Vagina (tissue), 2 donors: Measurements from ENCODE around the gene HOXB9. TPM values are rescaled to one million over a fixed set of nuclear protein-coding genes. Genes with fewer than 3 reads are reported as not detected.

Experiments
- DNase-seq, 2 donors: peaks; one replicate each; pipeline ENCODE4 v3.0.0-alpha.2; 2017; ENCODE audit errors: extremely low spot score in 2 of 2
- H3K27ac ChIP-seq: fragments of 200-600 bp; sonication (generic); one replicate; pipeline ENCODE4 v1.5.1; 2019
- H3K27me3 ChIP-seq: fragments of 200-600 bp; sonication (generic); one replicate; pipeline ENCODE4 v1.5.1; 2019
- H3K36me3 ChIP-seq, 2 donors: fragments of 200-600 bp; sonication (generic); one replicate each; pipeline ENCODE4 v1.5.1; 2017 to 2019
- H3K4me1 ChIP-seq: fragments of 200-600 bp; sonication (generic); one replicate; pipeline ENCODE4 v1.5.1; 2019
- H3K4me3 ChIP-seq, 2 donors: fragments of 200-600 bp; sonication (generic); 1 replicate in 1 of 2; 2 replicates in 1 of 2; pipeline ENCODE4 v1.5.1; 2016 to 2019
- H3K9me3 ChIP-seq: fragments of 200-600 bp; sonication (generic); one replicate; pipeline ENCODE4 v1.5.1; 2019
- CTCF ChIP-seq, 3 experiments: fragments of 450-650 bp in 2 of 3; fragments of 200-600 bp in 1 of 3; sonication (generic) in 1 of 3; IDR thresholded peaks; one replicate each; pipeline ENCODE4 v1.5.1; 2017 to 2019; ENCODE audit warnings: antibody characterized with exemption in 3 of 3, mild to moderate bottlenecking in 2 of 3, moderate library complexity in 2 of 3
- POLR2A ChIP-seq, 2 donors: fragments of 450-650 bp; IDR thresholded peaks; one replicate each; pipeline ENCODE4 v1.6.1; 2017; ENCODE audit warnings: antibody characterized with exemption in 2 of 2, mild to moderate bottlenecking in 2 of 2, moderate library complexity in 2 of 2
- POLR2AphosphoS5 ChIP-seq, 2 donors: sonication (generic); formaldehyde crosslinking; IDR thresholded peaks; one replicate each; pipeline ENCODE4 v1.9.0; 2017; ENCODE audit warnings: antibody characterized with exemption in 2 of 2, mild to moderate bottlenecking in 2 of 2, low read depth in 1 of 2; ENCODE audit not compliant: insufficient read depth in 1 of 2
- intact Hi-C: fragments of 100-400 bp; cut with DNase I; formaldehyde crosslinking; loops from one replicate; pipeline ENCODE4 v1.15.1; 2023
- total RNA-seq: library from RNA; depleted of rRNA; stranded (reverse); fragments of >200 nt; gene quantifications from one replicate; pipeline ENCODE4 v1.2.3, GENCODE V29; 2016

The HOXB9 gene
- total RNA-seq, 1 donor from 2014 or later = not detected

GRCh38 chr17:48598736-48599135 is 27.4 kb downstream of the HOXB9 start:
- Histone ChIP-seq H3K9me3 (no peaks in the 10 kb centered on the region), H3K36me3 (no peaks in the 10 kb centered on the region), H3K4me3 (no peak overlapping the region), H3K27ac (no peak overlapping the region), H3K27me3 (no peaks in the 10 kb centered on the region), H3K4me1 (peaks cover 37% of the 10 kb centered on the region)
- DNase-seq = no peak
- TF ChIP-seq POLR2A (IDR thresholded peaks at IDR 0.05) (no peak), POLR2AphosphoS5 (IDR thresholded peaks at IDR 0.05; ENCODE audit: insufficient read depth in 1 of 2, low read depth in 1 of 2) (no peak), CTCF (IDR thresholded peaks at IDR 0.05) (no peak)
- intact Hi-C loops = loop anchor here (5.0 to 10.0 kb wide), 2 partner anchors 261 to 574 kb away; no protein-coding TSS in a partner anchor

- Histone ChIP-seq H3K27me3 (peaks cover 1% of the 10 kb centered on the region), H3K27ac (no peak overlapping the region), H3K4me1 (peaks cover 43% of the 10 kb centered on the region), H3K9me3 (no peaks in the 10 kb centered on the region), H3K4me3 (peak overlapping the region; percentile 42 to 45), H3K36me3 (no peaks in the 10 kb centered on the region)
- intact Hi-C loops = loop anchor here (5.0 to 10.0 kb wide), 2 partner anchors 261 to 573 kb away; no protein-coding TSS in a partner anchor
- TF ChIP-seq CTCF (IDR thresholded peaks at IDR 0.05) = no peak
- peak in 1 of 2 donors; percentile 31 for TF ChIP-seq POLR2AphosphoS5 (IDR thresholded peaks at IDR 0.05; ENCODE audit: insufficient read depth in 1 of 2, low read depth in 1 of 2)
- no peak for DNase-seq
Observed at GRCh38 chr17:48597778-48598631, 28.2 kb downstream of the HOXB9 start.

GRCh38 chr17:48597528-48597777 is 28.7 kb downstream of the HOXB9 start:
- Histone ChIP-seq H3K9me3 (no peaks in the 10 kb centered on the region), H3K4me1 (peaks cover 45% of the 10 kb centered on the region), H3K4me3 (peak overlapping the region; percentile 42 to 45), H3K27ac (no peak overlapping the region), H3K27me3 (peaks cover 6% of the 10 kb centered on the region), H3K36me3 (no peaks in the 10 kb centered on the region)
- intact Hi-C loops = loop anchor here (5.0 to 10.0 kb wide), 2 partner anchors 260 to 573 kb away; no protein-coding TSS in a partner anchor
- TF ChIP-seq POLR2A (IDR thresholded peaks at IDR 0.05) = no peak
- no peak for TF ChIP-seq CTCF (IDR thresholded peaks at IDR 0.05)
- no peak for TF ChIP-seq POLR2AphosphoS5 (IDR thresholded peaks at IDR 0.05; ENCODE audit: insufficient read depth in 1 of 2, low read depth in 1 of 2)
- DNase-seq = no peak

GRCh38 chr17:48596735-48597527 is 29.2 kb downstream of the HOXB9 start:
- Histone ChIP-seq H3K4me1 (peaks cover 40% of the 10 kb centered on the region), H3K36me3 (no peaks in the 10 kb centered on the region), H3K4me3 (peak overlapping the region; percentile 42 to 45), H3K9me3 (no peaks in the 10 kb centered on the region), H3K27ac (no peak overlapping the region), H3K27me3 (peaks cover 6% of the 10 kb centered on the region)
- DNase-seq = no peak
- TF ChIP-seq POLR2AphosphoS5 (IDR thresholded peaks at IDR 0.05; ENCODE audit: insufficient read depth in 1 of 2, low read depth in 1 of 2) (no peak), POLR2A (IDR thresholded peaks at IDR 0.05) (no peak), CTCF (IDR thresholded peaks at IDR 0.05) (no peak)
- intact Hi-C loops = loop anchor here (5.0 to 10.0 kb wide), 2 partner anchors 260 to 572 kb away; no protein-coding TSS in a partner anchor
